Left lung (tissue), 14 donors: ENCODE data around the gene AGTRAP. TPM values are rescaled to one million over a fixed set of nuclear protein-coding genes. Genes with fewer than 3 reads are reported as not detected.

ENCODE experiments used
- ATAC-seq: fragments of 200-7000 bp; cut with Tn5 transposase; one replicate; pipeline ENCODE4 v1.9.1; 2020; ENCODE audit warnings: moderate library complexity
- DNase-seq, 4 donors: peaks; one replicate each; pipeline ENCODE4 v3.0.0-alpha.2; 2013 to 2020
- H3K27ac ChIP-seq, 2 donors: fragments of 200-600 bp; sonication (generic) in 1 of 2; one replicate each; pipeline versions ENCODE4 v1.5.0 to v1.8.0; 2020 to 2021
- H3K27me3 ChIP-seq, 2 donors: fragments of 200-600 bp; sonication (generic) in 1 of 2; one replicate each; pipeline versions ENCODE4 v1.5.0 to v1.8.0; 2020 to 2021
- H3K36me3 ChIP-seq, 2 donors: fragments of 200-600 bp; sonication (generic) in 1 of 2; one replicate each; pipeline versions ENCODE4 v1.5.0 to v1.8.0; 2020 to 2021
- H3K4me1 ChIP-seq, 2 donors: fragments of 200-600 bp; one replicate each; pipeline ENCODE4 v1.8.0; 2021
- H3K4me3 ChIP-seq, 2 donors: fragments of 200-600 bp; sonication (generic) in 1 of 2; one replicate each; pipeline versions ENCODE4 v1.5.0 to v1.8.0; 2020 to 2021; ENCODE audit warnings: mild to moderate bottlenecking in 1 of 2
- H3K9me3 ChIP-seq, 2 donors: fragments of 200-600 bp; sonication (generic) in 1 of 2; one replicate each; pipeline versions ENCODE4 v1.5.0 to v1.8.0; 2020 to 2021
- CTCF ChIP-seq, 2 donors: fragments of 200-600 bp; sonication (generic) in 1 of 2; IDR thresholded peaks; one replicate each; pipeline versions ENCODE4 v1.5.0 to v1.8.0; 2021; ENCODE audit warnings: antibody characterized with exemption in 2 of 2
- intact Hi-C, 2 donors: fragments of 100-400 bp; cut with DNase I; formaldehyde crosslinking; loops; one replicate each; pipeline versions ENCODE4 v1.11.2 to v1.14.2; 2022
- long read RNA-seq, 12 donors: library from polyadenylated mRNA in 2 of 12; unstranded in 2 of 12; transcript quantifications; one replicate each; pipeline ENCODE4 v2.0.0 and lab custom pipeline, GENCODE V29; 2019 to 2026
- polyA plus RNA-seq, 6 donors: library from polyadenylated mRNA; unstranded; fragments of 120-200 nt; gene quantifications; one replicate each; pipeline ENCODE4 v1.2.1, GENCODE V29; 2013; ENCODE audit not compliant: insufficient read length in 6 of 6
- total RNA-seq, 2 donors: library from RNA; stranded (reverse); fragmentation: NEBNext Ultra II Directional; extraction: Animal tissue kit (Norgen Biotek cat#: 25700); gene quantifications; one replicate each; pipeline ENCODE4 v1.2.1, GENCODE V29; 2021
- donor health status: DM: no; HTN: yes; CAD: no.
- donor health status: DM: no; HTN: no; CAD: no.

The AGTRAP gene, protein sequence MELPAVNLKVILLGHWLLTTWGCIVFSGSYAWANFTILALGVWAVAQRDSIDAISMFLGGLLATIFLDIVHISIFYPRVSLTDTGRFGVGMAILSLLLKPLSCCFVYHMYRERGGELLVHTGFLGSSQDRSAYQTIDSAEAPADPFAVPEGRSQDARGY
- 10 to 100 TPM; 49.0 to 95.8 TPM for total RNA-seq
- 10 to 100 TPM; 24.7 to 29.8 (median 27.5) TPM for polyA plus RNA-seq
- long read RNA-seq, donor 1, transcript AGTRAP-201 (5 exons, 1,107 nt), result major isoform, 30 of 47 reads
- long read RNA-seq, donor 1, transcript AGTRAP-203 (5 exons, 1,100 nt), result minor isoform, 6 of 47 reads
- long read RNA-seq, donor 1, partial matches to known transcripts, result 8 of 47 reads
- long read RNA-seq, donor 1, other reads (novel, unspliced or antisense), result 0 of 47 reads
- long read RNA-seq, donor 2, transcript AGTRAP-201 (5 exons, 1,107 nt), result major isoform, 17 of 21 reads
- long read RNA-seq, donor 2, partial matches to known transcripts, result 0 of 21 reads
- long read RNA-seq, donor 2, other reads (novel, unspliced or antisense), result 0 of 21 reads
- long read RNA-seq, donor 3, transcript AGTRAP-201 (5 exons, 1,107 nt), result major isoform, 15 of 22 reads
- long read RNA-seq, donor 3, transcript AGTRAP-203 (5 exons, 1,100 nt), result minor isoform, 6 of 22 reads
- long read RNA-seq, donor 3, partial matches to known transcripts, result 0 of 22 reads
- long read RNA-seq, donor 3, other reads (novel, unspliced or antisense), result 0 of 22 reads
- long read RNA-seq, donor 4, transcript AGTRAP-201 (5 exons, 1,107 nt), result major isoform, 74 of 105 reads
- long read RNA-seq, donor 4, transcript AGTRAP-203 (5 exons, 1,100 nt), result minor isoform, 19 of 105 reads
- long read RNA-seq, donor 4, partial matches to known transcripts, result 4 of 105 reads
- long read RNA-seq, donor 4, other reads (novel, unspliced or antisense), result 4 of 105 reads
- long read RNA-seq, donor 5, transcript AGTRAP-201 (5 exons, 1,107 nt), result major isoform, 26 of 30 reads
- long read RNA-seq, donor 5, partial matches to known transcripts, result 0 of 30 reads
- long read RNA-seq, donor 5, other reads (novel, unspliced or antisense), result 0 of 30 reads
- long read RNA-seq, donor 6, transcript AGTRAP-201 (5 exons, 1,107 nt), result major isoform, 22 of 26 reads
- long read RNA-seq, donor 6, partial matches to known transcripts, result 0 of 26 reads
- long read RNA-seq, donor 6, other reads (novel, unspliced or antisense), result 0 of 26 reads
- long read RNA-seq, donor 7, transcript AGTRAP-201 (5 exons, 1,107 nt), result major isoform, 9 of 24 reads
- long read RNA-seq, donor 7, partial matches to known transcripts, result 11 of 24 reads
- long read RNA-seq, donor 7, other reads (novel, unspliced or antisense), result 0 of 24 reads
- long read RNA-seq, donor 8, transcript AGTRAP-201 (5 exons, 1,107 nt), result major isoform, 9 of 17 reads
- long read RNA-seq, donor 8, partial matches to known transcripts, result 5 of 17 reads
- long read RNA-seq, donor 8, other reads (novel, unspliced or antisense), result 0 of 17 reads
- long read RNA-seq, donor 9, result 0 reads
- long read RNA-seq, donor 10, transcript AGTRAP-205 (6 exons, 786 nt), result minor isoform, 9 of 261 reads
- long read RNA-seq, donor 10, transcript AGTRAP-203 (5 exons, 1,100 nt), result minor isoform, 37 of 261 reads
- long read RNA-seq, donor 10, transcript AGTRAP-201 (5 exons, 1,107 nt), result major isoform, 197 of 261 reads
- long read RNA-seq, donor 10, partial matches to known transcripts, result 1 of 261 reads
- long read RNA-seq, donor 10, other reads (novel, unspliced or antisense), result 11 of 261 reads
- long read RNA-seq, donor 11, transcript AGTRAP-201 (5 exons, 1,107 nt), result major isoform, 11 of 12 reads
- long read RNA-seq, donor 11, partial matches to known transcripts, result 0 of 12 reads
- long read RNA-seq, donor 11, other reads (novel, unspliced or antisense), result 0 of 12 reads
- long read RNA-seq, donor 12, transcript AGTRAP-201 (5 exons, 1,107 nt), result major isoform, 12 of 14 reads
- long read RNA-seq, donor 12, partial matches to known transcripts, result 0 of 14 reads
- long read RNA-seq, donor 12, other reads (novel, unspliced or antisense), result 0 of 14 reads

- no peak for TF ChIP-seq CTCF (IDR thresholded peaks at IDR 0.05)
- peak; percentile 89 for ATAC-seq
- Histone ChIP-seq H3K4me1 (peaks cover 13 to 81% of the 10 kb centered on the region in 2 donors), H3K4me3 (peak within 1 kb of the TSS; percentile 75 to 89), H3K36me3 (no peaks in the 10 kb centered on the region), H3K27ac (peak within 1 kb of the TSS; percentile 88 to 98), H3K27me3 (no peaks in the 10 kb centered on the region), H3K9me3 (no peaks in the 10 kb centered on the region)
- DNase-seq, result peak; percentile 94 to 99 (median 98)
- intact Hi-C loops, result no loop called here
Observed at GRCh38 chr1:11735854-11736745, at the start of gene AGTRAP. Gene AGTRAP, plus strand, starts transcription at chr1:11736136. Its CDS starts 73 bp downstream, at chr1:11736209.

- intact Hi-C loops, result no loop called here
- H3K36me3 ChIP-seq, result no peaks in the 10 kb centered on the region
- H3K4me3 ChIP-seq, result no peak overlapping the region
- no peaks in the 10 kb centered on the region for H3K9me3 ChIP-seq
- TF ChIP-seq CTCF (IDR thresholded peaks at IDR 0.05), result no peak
- H3K4me1 ChIP-seq, result peaks cover 0 to 30% of the 10 kb centered on the region in 2 donors
- H3K27ac ChIP-seq, result no peak overlapping the region
- DNase-seq, result no peak
- H3K27me3 ChIP-seq, result peaks cover 38 to 66% of the 10 kb centered on the region in 2 donors
- ATAC-seq, result no peak
Observed at GRCh38 chr1:11688506-11688905, 47.4 kb upstream of the AGTRAP start.

GRCh38 chr1:11690397-11691301 is 45.3 kb upstream of the AGTRAP start:
- H3K9me3 ChIP-seq, result no peaks in the 10 kb centered on the region
- ATAC-seq (peak; percentile 41), DNase-seq (peak in 2 of 4 donors; percentile 61 to 65)
- intact Hi-C loops, result no loop called here
- H3K4me1 ChIP-seq, result peaks cover 0 to 30% of the 10 kb centered on the region in 2 donors
- peaks cover 40 to 81% of the 10 kb centered on the region in 2 donors for H3K27me3 ChIP-seq
- H3K27ac ChIP-seq, result no peak overlapping the region
- TF ChIP-seq CTCF (IDR thresholded peaks at IDR 0.05), result no peak
- H3K4me3 ChIP-seq, result peak overlapping the region; percentile 9 to 16
- H3K36me3 ChIP-seq, result no peaks in the 10 kb centered on the region
